ENCODE results near the gene PPP2R2D. TPM values are rescaled to one million over a fixed set of nuclear protein-coding genes. Genes with fewer than 3 reads are reported as not detected.

PPP2R2D gene
- total RNA-seq, 1 donor = 23.9 TPM

GRCh38 chr10:131890276-131891195 is 10.3 kb upstream of the PPP2R2D start:
- DNase-seq (ENCODE audit: insufficient read length, low spot score, missing footprints) = no peak
- TF ChIP-seq CTCF (IDR thresholded peaks at IDR 0.05; ENCODE audit: extremely low read depth, low read depth, low read length) = no peak
- H3K4me1 ChIP-seq (ENCODE audit: insufficient read depth, low read length) = no peaks in the 10 kb centered on the region

GRCh38 chr10:131891196-131891928 is 9.4 kb upstream of the PPP2R2D start:
- Histone ChIP-seq H3K4me2 (ENCODE audit: insufficient read depth, low read length) (no peak overlapping the region), H2AFZ (ENCODE audit: low read length) (no peak overlapping the region), H4K20me1 (ENCODE audit: insufficient read depth, low read length) (no peaks in the 10 kb centered on the region), H3K4me1 (ENCODE audit: insufficient read depth, low read length) (no peaks in the 10 kb centered on the region), H3K9me3 (ENCODE audit: low read depth, low read length) (no peaks in the 10 kb centered on the region), H3K4me3 (ENCODE audit: insufficient read depth, low read length) (no peak overlapping the region), H3K79me2 (ENCODE audit: insufficient read depth, low read length) (no peaks in the 10 kb centered on the region), H3K36me3 (ENCODE audit: insufficient read depth, low read length) (no peaks in the 10 kb centered on the region), H3K27me3 (ENCODE audit: insufficient read depth, low read length) (peaks cover 30% of the 10 kb centered on the region), H3K27ac (ENCODE audit: low read depth, low read length) (no peak overlapping the region)
- DNase-seq (ENCODE audit: insufficient read length, low spot score, missing footprints) = no peak
- peak; percentile 17 for TF ChIP-seq CTCF (IDR thresholded peaks at IDR 0.05; ENCODE audit: extremely low read depth, low read depth, low read length)

More at GRCh38 chr10:131890276-131891195, 10.3 kb upstream of the PPP2R2D start:
- peaks cover 27% of the 10 kb centered on the region for H3K27me3 ChIP-seq (ENCODE audit: insufficient read depth, low read length)
- H3K4me3 ChIP-seq (ENCODE audit: insufficient read depth, low read length) = no peak overlapping the region
- no peaks in the 10 kb centered on the region for H3K9me3 ChIP-seq (ENCODE audit: low read depth, low read length)
- H3K36me3 ChIP-seq (ENCODE audit: insufficient read depth, low read length) = no peaks in the 10 kb centered on the region
- H3K4me2 ChIP-seq (ENCODE audit: insufficient read depth, low read length) = no peak overlapping the region
- no peak overlapping the region for H3K27ac ChIP-seq (ENCODE audit: low read depth, low read length)
- H4K20me1 ChIP-seq (ENCODE audit: insufficient read depth, low read length) = no peaks in the 10 kb centered on the region
- no peak overlapping the region for H2AFZ ChIP-seq (ENCODE audit: low read length)
- H3K79me2 ChIP-seq (ENCODE audit: insufficient read depth, low read length) = no peaks in the 10 kb centered on the region

GRCh38 chr10:131891929-131892805 is 8.6 kb upstream of the PPP2R2D start:
- no peaks in the 10 kb centered on the region for H3K4me1 ChIP-seq (ENCODE audit: insufficient read depth, low read length)
- no peak for DNase-seq (ENCODE audit: insufficient read length, low spot score, missing footprints)
- peaks cover 32% of the 10 kb centered on the region for H3K27me3 ChIP-seq (ENCODE audit: insufficient read depth, low read length)
- H3K36me3 ChIP-seq (ENCODE audit: insufficient read depth, low read length) = no peaks in the 10 kb centered on the region
- H3K4me2 ChIP-seq (ENCODE audit: insufficient read depth, low read length) = no peak overlapping the region
- no peak overlapping the region for H2AFZ ChIP-seq (ENCODE audit: low read length)
- no peak overlapping the region for H3K4me3 ChIP-seq (ENCODE audit: insufficient read depth, low read length)
- TF ChIP-seq CTCF (IDR thresholded peaks at IDR 0.05; ENCODE audit: extremely low read depth, low read depth, low read length) = no peak
- H3K27ac ChIP-seq (ENCODE audit: low read depth, low read length) = no peak overlapping the region
- H3K79me2 ChIP-seq (ENCODE audit: insufficient read depth, low read length) = no peaks in the 10 kb centered on the region
- H4K20me1 ChIP-seq (ENCODE audit: insufficient read depth, low read length) = no peaks in the 10 kb centered on the region
- H3K9me3 ChIP-seq (ENCODE audit: low read depth, low read length) = no peaks in the 10 kb centered on the region
